ENCODE data around the gene KIAA1614. TPM values are rescaled to one million over a fixed set of nuclear protein-coding genes. Genes with fewer than 3 reads are reported as not detected.

KIAA1614 gene
- total RNA-seq, 4 donors from 2014 or later, result 1.8 to 7.9 (median 5.5) TPM

DNA sequence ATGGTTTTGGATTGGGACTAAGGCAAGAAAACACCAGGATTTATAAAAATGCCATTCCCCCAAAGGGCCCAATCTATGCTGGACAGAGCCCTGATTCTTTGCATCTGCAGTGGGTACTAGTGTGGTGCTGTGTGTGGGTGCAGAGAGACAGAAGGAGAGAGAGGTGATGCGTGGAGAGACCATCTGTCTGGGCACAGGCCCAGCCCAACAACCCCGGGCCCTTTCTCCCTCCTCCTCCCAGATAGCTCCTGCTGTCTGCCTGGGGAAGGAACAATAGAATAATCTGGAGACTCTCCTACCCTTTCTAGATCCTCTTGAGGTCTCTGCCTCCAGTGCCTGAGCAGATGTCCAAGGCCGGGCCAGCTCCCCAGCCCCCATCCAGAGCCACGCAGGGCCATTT is 15.1 kb downstream of the KIAA1614 start:
- 17% methylated on average over 2 of the region's 4 CpGs for WGBS

DNA sequence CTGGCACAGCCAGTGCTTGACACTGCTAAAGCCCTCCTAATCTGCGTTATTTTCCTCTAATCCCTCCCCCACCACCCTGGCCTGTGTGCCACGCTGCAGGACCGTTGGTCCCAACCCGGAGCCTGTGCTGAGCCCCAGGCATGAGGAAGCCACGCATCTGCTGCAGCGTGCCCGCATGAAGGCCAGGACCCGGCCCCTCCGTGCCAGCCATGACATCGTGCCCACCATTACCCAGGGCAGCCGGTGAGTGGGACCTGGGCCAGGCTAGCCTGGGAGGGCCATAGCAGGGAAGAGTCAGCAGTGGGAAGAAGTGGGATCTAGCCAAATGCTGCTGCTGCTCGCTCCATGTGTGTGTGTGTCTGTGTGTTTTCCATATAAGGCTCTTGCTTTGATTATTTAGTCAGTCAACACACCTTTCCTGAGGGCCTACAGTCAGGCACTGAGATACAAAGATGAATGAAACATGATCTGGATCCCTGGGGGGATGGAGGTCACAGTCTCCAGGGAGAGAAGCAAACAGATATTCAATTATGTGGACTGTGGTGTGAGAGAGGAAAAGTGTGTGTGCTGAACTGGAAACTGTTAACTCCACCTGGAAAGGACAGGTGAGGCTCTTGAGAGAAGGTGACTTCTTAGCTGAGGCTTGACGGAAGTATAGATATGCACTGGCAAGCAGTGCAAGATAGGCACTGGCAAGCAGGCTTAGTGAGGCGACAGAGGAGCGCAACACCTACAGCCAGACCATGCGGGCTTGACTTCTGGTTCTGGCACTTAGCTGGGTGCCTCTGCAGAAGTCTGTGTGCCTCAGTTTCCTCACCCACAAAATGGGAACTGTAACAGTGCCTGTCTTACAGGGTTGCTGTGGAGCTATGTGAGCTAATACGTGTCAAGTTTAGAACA is 15.9 kb downstream of the KIAA1614 start:
- TF ChIP-seq POLR2AphosphoS5 (IDR thresholded peaks at IDR 0.05), result no peak
- TF ChIP-seq, protein P1, sequence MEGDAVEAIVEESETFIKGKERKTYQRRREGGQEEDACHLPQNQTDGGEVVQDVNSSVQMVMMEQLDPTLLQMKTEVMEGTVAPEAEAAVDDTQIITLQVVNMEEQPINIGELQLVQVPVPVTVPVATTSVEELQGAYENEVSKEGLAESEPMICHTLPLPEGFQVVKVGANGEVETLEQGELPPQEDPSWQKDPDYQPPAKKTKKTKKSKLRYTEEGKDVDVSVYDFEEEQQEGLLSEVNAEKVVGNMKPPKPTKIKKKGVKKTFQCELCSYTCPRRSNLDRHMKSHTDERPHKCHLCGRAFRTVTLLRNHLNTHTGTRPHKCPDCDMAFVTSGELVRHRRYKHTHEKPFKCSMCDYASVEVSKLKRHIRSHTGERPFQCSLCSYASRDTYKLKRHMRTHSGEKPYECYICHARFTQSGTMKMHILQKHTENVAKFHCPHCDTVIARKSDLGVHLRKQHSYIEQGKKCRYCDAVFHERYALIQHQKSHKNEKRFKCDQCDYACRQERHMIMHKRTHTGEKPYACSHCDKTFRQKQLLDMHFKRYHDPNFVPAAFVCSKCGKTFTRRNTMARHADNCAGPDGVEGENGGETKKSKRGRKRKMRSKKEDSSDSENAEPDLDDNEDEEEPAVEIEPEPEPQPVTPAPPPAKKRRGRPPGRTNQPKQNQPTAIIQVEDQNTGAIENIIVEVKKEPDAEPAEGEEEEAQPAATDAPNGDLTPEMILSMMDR (IDR thresholded peaks at IDR 0.05), result no peak
- no peak for TF ChIP-seq EP300 (IDR thresholded peaks at IDR 0.05)
- TF ChIP-seq POLR2A (IDR thresholded peaks at IDR 0.05), result no peak
- no peaks in the 10 kb centered on the region for H3K9me3 ChIP-seq
- H3K36me3 ChIP-seq, result no peaks in the 10 kb centered on the region
- no peak overlapping the region for H3K27ac ChIP-seq
- H3K4me1 ChIP-seq, result peaks cover 27% of the 10 kb centered on the region
- no peaks in the 10 kb centered on the region for H3K27me3 ChIP-seq
- no peak for DNase-seq (ENCODE audit: low spot score in 2 of 2)
- 58% methylated on average over 16 of the region's 17 CpGs for WGBS
- no peak overlapping the region for H3K4me3 ChIP-seq

More for the DNA sequence above, 15.1 kb downstream of the KIAA1614 start:
- H3K4me1 ChIP-seq, result peaks cover 31% of the 10 kb centered on the region
- TF ChIP-seq POLR2AphosphoS5 (IDR thresholded peaks at IDR 0.05) (no peak), EP300 (IDR thresholded peaks at IDR 0.05) (no peak), POLR2A (IDR thresholded peaks at IDR 0.05) (no peak)
- TF ChIP-seq, protein P1 (IDR thresholded peaks at IDR 0.05), result no peak
- no peak overlapping the region for H3K27ac ChIP-seq
- H3K4me3 ChIP-seq, result no peak overlapping the region
- no peaks in the 10 kb centered on the region for H3K36me3 ChIP-seq
- H3K27me3 ChIP-seq, result no peaks in the 10 kb centered on the region
- no peak for DNase-seq (ENCODE audit: low spot score in 2 of 2)
- H3K9me3 ChIP-seq, result no peaks in the 10 kb centered on the region

DNA sequence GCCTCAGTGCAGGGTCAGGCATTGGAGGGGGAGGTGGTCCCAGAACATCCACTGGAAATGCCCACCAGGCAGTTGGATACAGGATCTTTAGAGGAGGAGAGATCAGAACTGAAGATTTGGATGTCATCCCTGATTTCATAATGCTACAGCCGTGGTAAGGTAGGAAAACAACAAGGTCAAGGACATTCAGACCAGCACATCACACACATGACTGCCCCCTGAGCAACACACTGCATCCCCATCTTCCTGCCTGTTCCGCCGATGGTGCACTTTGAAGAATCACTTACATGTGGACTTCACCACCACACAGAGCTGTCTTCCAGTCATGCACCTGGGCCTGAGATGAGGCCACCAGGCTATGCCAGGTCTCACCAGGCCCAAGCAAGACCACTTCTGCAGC is 16.7 kb downstream of the KIAA1614 start:
- Histone ChIP-seq H3K4me1 (peaks cover 25% of the 10 kb centered on the region), H3K9me3 (no peaks in the 10 kb centered on the region), H3K4me3 (no peak overlapping the region), H3K36me3 (no peaks in the 10 kb centered on the region), H3K27me3 (no peaks in the 10 kb centered on the region), H3K27ac (no peak overlapping the region)
- DNase-seq (ENCODE audit: low spot score in 2 of 2), result no peak
- TF ChIP-seq, protein P1 (IDR thresholded peaks at IDR 0.05), result no peak
- TF ChIP-seq EP300 (IDR thresholded peaks at IDR 0.05) (no peak), POLR2AphosphoS5 (IDR thresholded peaks at IDR 0.05) (no peak)
- 90% methylated on average over 3 of the region's 3 CpGs for WGBS

DNA sequence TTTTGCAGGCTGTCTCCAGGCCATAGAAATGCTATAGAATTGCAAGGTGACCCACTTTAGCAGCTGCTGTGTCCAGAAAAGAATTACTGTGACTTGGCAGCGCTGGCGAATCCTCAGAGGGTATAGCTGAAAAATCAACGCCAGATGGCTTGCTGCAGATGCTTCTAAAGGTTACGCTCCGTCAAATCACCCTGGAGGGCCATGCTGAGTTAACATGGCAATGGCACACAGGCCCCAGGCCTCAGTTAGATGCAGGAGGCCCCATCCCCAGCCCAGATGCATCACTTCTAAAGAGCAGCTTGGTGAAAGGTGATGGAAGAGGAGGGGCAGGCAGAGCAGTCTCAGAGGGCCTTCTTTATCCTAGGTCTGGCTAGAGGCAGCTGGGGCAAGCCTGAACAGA is 18.0 kb downstream of the KIAA1614 start:
- H3K4me1 ChIP-seq, result peaks cover 18% of the 10 kb centered on the region
- no peaks in the 10 kb centered on the region for H3K9me3 ChIP-seq
- no peak overlapping the region for H3K4me3 ChIP-seq
- H3K36me3 ChIP-seq, result peaks cover 8% of the 10 kb centered on the region
- H3K27me3 ChIP-seq, result no peaks in the 10 kb centered on the region
- H3K27ac ChIP-seq, result no peak overlapping the region
- 87% methylated on average over 5 of the region's 5 CpGs for WGBS
- TF ChIP-seq, protein P1 (IDR thresholded peaks at IDR 0.05), result no peak
- no peak for TF ChIP-seq POLR2AphosphoS5 (IDR thresholded peaks at IDR 0.05)
- TF ChIP-seq POLR2A (IDR thresholded peaks at IDR 0.05), result no peak
- TF ChIP-seq EP300 (IDR thresholded peaks at IDR 0.05), result no peak
- DNase-seq (ENCODE audit: low spot score in 2 of 2), result no peak

DNA sequence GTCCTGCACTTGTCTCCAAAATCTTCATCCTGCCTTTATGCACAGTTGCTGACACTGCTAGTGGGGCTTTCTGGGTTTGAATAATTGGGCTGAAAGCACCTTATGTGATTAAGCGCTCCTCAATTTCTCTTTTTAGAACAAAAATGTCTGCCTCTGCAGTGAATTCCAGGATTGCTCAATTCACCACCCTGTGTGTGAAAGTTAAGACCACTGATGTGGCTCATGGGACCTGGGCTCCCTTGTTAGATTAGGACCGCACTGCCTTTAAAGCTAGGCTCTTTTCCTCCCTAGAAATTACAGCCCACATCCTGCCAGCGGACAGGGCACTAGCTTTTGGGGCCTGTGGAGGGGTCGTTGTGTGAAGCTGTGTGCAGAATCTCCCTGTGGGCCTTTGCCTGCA is 18.8 kb downstream of the KIAA1614 start:
- WGBS, result 80% methylated on average over 4 of the region's 4 CpGs

More for the DNA sequence above, 18.8 kb downstream of the KIAA1614 start:
- no peaks in the 10 kb centered on the region for H3K27me3 ChIP-seq
- TF ChIP-seq POLR2AphosphoS5 (IDR thresholded peaks at IDR 0.05) (no peak), POLR2A (IDR thresholded peaks at IDR 0.05) (no peak), EP300 (IDR thresholded peaks at IDR 0.05) (no peak)
- TF ChIP-seq, protein P1 (IDR thresholded peaks at IDR 0.05), result no peak
- H3K27ac ChIP-seq, result no peak overlapping the region
- DNase-seq (ENCODE audit: low spot score in 2 of 2), result no peak
- H3K9me3 ChIP-seq, result no peaks in the 10 kb centered on the region
- peaks cover 10% of the 10 kb centered on the region for H3K4me1 ChIP-seq
- peaks cover 17% of the 10 kb centered on the region for H3K36me3 ChIP-seq
- no peak overlapping the region for H3K4me3 ChIP-seq
